OCI-M2 (cell line): ENCODE measurements around the gene MEGF6.
A peak's percentile ranks its signal among the peaks of the same experiment; 100 is the strongest.

ENCODE experiments used
- DNase-seq: peaks from one replicate; lab custom pipeline; 2025; ENCODE audit not compliant: unreplicated experiment; lab: John Stamatoyannopoulos, UW

MEGF6 gene

GRCh38 chr1:3611170-3612019 lies at the start of gene MEGF6:
TSS of gene MEGF6 (minus strand) at chr1:3611508. CDS start at chr1:3611268, 240 bp downstream.
- peak; percentile 12 for DNase-seq

- no peak for DNase-seq
Measured at GRCh38 chr1:3660704-3661103, 49.4 kb upstream of the MEGF6 start.

- no peak for DNase-seq
Measured at GRCh38 chr1:3659093-3659492, 47.8 kb upstream of the MEGF6 start.

GRCh38 chr1:3658231-3658615 lies 46.9 kb upstream of the MEGF6 start:
- DNase-seq = no peak

GRCh38 chr1:3657578-3658230 lies 46.4 kb upstream of the MEGF6 start:
- no peak for DNase-seq

GRCh38 chr1:3657096-3657475 lies 45.8 kb upstream of the MEGF6 start:
- no peak for DNase-seq

- no peak for DNase-seq
Measured at GRCh38 chr1:3656450-3657095, 45.3 kb upstream of the MEGF6 start.

GRCh38 chr1:3654549-3655281 lies 43.4 kb upstream of the MEGF6 start:
- no peak for DNase-seq

GRCh38 chr1:3653286-3653618 lies 41.9 kb upstream of the MEGF6 start:
- DNase-seq = no peak

- DNase-seq = no peak
Measured at GRCh38 chr1:3652548-3653285, 41.4 kb upstream of the MEGF6 start.

- DNase-seq = no peak
Measured at GRCh38 chr1:3651930-3652547, 40.7 kb upstream of the MEGF6 start, which contains the start of gene TP73. TSS of gene TP73 (plus strand) at chr1:3652516. CDS start at chr1:3682366, 29,850 bp downstream.

GRCh38 chr1:3651026-3651929 lies 40.0 kb upstream of the MEGF6 start:
- DNase-seq = no peak

GRCh38 chr1:3650248-3651025 lies 39.1 kb upstream of the MEGF6 start:
- no peak for DNase-seq

GRCh38 chr1:3649342-3650247 lies 38.3 kb upstream of the MEGF6 start, which contains the start of gene WRAP73:
TSS of gene WRAP73 (minus strand) at chr1:3650103. CDS start at chr1:3649999, 104 bp downstream.
- DNase-seq = peak; percentile 48

GRCh38 chr1:3646596-3646995 lies 35.3 kb upstream of the MEGF6 start:
- no peak for DNase-seq

- DNase-seq = no peak
Measured at GRCh38 chr1:3645666-3646355, 34.5 kb upstream of the MEGF6 start.

- no peak for DNase-seq
Measured at GRCh38 chr1:3645247-3645646, 33.9 kb upstream of the MEGF6 start.
